Measurements from ENCODE around the gene ADGRV1.

Gene ADGRV1

GRCh38 chr5:90981821-90982220 lies 423.2 kb downstream of the ADGRV1 start:
- TF ChIP-seq TAF1 (IDR thresholded peaks at IDR 0.05; ENCODE audit: low read depth) = no peak
- TF ChIP-seq EP300 (IDR thresholded peaks at IDR 0.05; ENCODE audit: borderline replicate concordance) = no peak
- TF ChIP-seq CEBPB (IDR thresholded peaks at IDR 0.05) = no peak
- no peak for TF ChIP-seq CREB1 (IDR thresholded peaks at IDR 0.05; ENCODE audit: low read depth)
- TF ChIP-seq FOXM1 (IDR thresholded peaks at IDR 0.05; ENCODE audit: borderline replicate concordance, low read depth) = no peak
- TF ChIP-seq, protein P1, sequence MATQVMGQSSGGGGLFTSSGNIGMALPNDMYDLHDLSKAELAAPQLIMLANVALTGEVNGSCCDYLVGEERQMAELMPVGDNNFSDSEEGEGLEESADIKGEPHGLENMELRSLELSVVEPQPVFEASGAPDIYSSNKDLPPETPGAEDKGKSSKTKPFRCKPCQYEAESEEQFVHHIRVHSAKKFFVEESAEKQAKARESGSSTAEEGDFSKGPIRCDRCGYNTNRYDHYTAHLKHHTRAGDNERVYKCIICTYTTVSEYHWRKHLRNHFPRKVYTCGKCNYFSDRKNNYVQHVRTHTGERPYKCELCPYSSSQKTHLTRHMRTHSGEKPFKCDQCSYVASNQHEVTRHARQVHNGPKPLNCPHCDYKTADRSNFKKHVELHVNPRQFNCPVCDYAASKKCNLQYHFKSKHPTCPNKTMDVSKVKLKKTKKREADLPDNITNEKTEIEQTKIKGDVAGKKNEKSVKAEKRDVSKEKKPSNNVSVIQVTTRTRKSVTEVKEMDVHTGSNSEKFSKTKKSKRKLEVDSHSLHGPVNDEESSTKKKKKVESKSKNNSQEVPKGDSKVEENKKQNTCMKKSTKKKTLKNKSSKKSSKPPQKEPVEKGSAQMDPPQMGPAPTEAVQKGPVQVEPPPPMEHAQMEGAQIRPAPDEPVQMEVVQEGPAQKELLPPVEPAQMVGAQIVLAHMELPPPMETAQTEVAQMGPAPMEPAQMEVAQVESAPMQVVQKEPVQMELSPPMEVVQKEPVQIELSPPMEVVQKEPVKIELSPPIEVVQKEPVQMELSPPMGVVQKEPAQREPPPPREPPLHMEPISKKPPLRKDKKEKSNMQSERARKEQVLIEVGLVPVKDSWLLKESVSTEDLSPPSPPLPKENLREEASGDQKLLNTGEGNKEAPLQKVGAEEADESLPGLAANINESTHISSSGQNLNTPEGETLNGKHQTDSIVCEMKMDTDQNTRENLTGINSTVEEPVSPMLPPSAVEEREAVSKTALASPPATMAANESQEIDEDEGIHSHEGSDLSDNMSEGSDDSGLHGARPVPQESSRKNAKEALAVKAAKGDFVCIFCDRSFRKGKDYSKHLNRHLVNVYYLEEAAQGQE (IDR thresholded peaks at IDR 0.05; ENCODE audit: low read depth) = no peak
- TF ChIP-seq YY1 (IDR thresholded peaks at IDR 0.05; ENCODE audit: low read depth) = no peak
- TF ChIP-seq, protein P2, sequence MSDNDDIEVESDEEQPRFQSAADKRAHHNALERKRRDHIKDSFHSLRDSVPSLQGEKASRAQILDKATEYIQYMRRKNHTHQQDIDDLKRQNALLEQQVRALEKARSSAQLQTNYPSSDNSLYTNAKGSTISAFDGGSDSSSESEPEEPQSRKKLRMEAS (IDR thresholded peaks at IDR 0.05) = no peak
- TF ChIP-seq TEAD4 (IDR thresholded peaks at IDR 0.05) = no peak
- no peak for TF ChIP-seq ZBTB7A (IDR thresholded peaks at IDR 0.05; ENCODE audit: low read depth)
- no peak for TF ChIP-seq EGR1 (IDR thresholded peaks at IDR 0.05)
- TF ChIP-seq USF1 (IDR thresholded peaks at IDR 0.05) = no peak
- TF ChIP-seq NFIC (IDR thresholded peaks at IDR 0.05) = no peak

DNA sequence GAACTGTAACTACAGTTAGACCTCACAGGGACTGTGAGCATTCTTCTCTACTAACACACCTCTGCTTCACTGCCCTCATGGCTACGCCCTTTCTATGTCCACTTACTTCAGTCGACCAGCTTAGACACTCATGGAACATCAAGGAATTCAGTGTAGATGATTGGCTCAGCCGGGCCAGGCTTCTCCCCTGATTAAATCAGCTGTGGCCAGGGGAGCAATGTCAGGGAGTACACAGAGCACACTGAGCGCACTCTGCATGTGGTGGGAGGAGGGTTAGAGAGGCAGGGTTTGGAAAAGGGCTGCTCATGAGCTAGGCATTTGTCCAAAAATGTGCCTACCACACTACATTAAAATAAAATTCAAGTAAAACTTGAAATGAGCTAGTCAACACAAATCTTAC lies 424.0 kb downstream of the ADGRV1 start:
- TF ChIP-seq EGR1 (IDR thresholded peaks at IDR 0.05) (no peak), YY1 (IDR thresholded peaks at IDR 0.05; ENCODE audit: low read depth) (no peak), EP300 (IDR thresholded peaks at IDR 0.05; ENCODE audit: borderline replicate concordance) (no peak), TEAD4 (IDR thresholded peaks at IDR 0.05) (no peak), USF1 (IDR thresholded peaks at IDR 0.05) (no peak), TAF1 (IDR thresholded peaks at IDR 0.05; ENCODE audit: low read depth) (no peak), CEBPB (IDR thresholded peaks at IDR 0.05) (no peak), TCF12 (IDR thresholded peaks at IDR 0.05; ENCODE audit: low read depth) (no peak), NFIC (IDR thresholded peaks at IDR 0.05) (no peak), ZBTB7A (IDR thresholded peaks at IDR 0.05; ENCODE audit: low read depth) (no peak), RAD21 (IDR thresholded peaks at IDR 0.05; ENCODE audit: low read depth) (no peak), FOXM1 (IDR thresholded peaks at IDR 0.05; ENCODE audit: borderline replicate concordance, low read depth) (no peak), CREB1 (IDR thresholded peaks at IDR 0.05; ENCODE audit: low read depth) (no peak)
- TF ChIP-seq, protein P1 (IDR thresholded peaks at IDR 0.05; ENCODE audit: low read depth) = no peak
- TF ChIP-seq, protein P2 (IDR thresholded peaks at IDR 0.05) = no peak

- TF ChIP-seq USF1 (IDR thresholded peaks at IDR 0.05) = no peak
- TF ChIP-seq CREB1 (IDR thresholded peaks at IDR 0.05; ENCODE audit: low read depth) = no peak
Measured at GRCh38 chr5:90983148-90983547, 424.6 kb downstream of the ADGRV1 start.

- no peak for TF ChIP-seq TCF12 (IDR thresholded peaks at IDR 0.05; ENCODE audit: low read depth)
- TF ChIP-seq FOXM1 (IDR thresholded peaks at IDR 0.05; ENCODE audit: borderline replicate concordance, low read depth) = no peak
Measured at GRCh38 chr5:90983711-90984124, 425.1 kb downstream of the ADGRV1 start.

DNA sequence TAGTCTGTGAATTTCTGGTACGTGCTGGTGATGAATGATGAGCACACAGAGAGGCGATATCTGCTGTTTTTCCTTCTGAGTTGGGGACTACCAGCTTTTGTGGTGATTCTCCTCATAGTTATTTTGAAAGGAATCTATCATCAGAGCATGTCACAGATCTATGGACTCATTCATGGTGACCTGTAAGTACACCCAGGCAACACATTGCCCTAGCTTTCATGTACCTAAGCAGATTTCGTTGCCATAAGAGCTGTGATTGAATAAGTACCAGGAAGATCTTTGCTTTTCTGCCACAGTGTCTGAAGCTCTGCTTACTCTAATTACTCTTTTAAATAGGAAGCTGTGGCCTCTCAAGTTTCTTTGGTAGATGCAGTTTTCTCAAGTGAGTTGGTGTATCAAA lies 426.7 kb downstream of the ADGRV1 start:
- TF ChIP-seq EGR1 (IDR thresholded peaks at IDR 0.05) (no peak), CREB1 (IDR thresholded peaks at IDR 0.05; ENCODE audit: low read depth) (no peak), NFIC (IDR thresholded peaks at IDR 0.05) (no peak), YY1 (IDR thresholded peaks at IDR 0.05; ENCODE audit: low read depth) (no peak), ZBTB7A (IDR thresholded peaks at IDR 0.05; ENCODE audit: low read depth) (no peak), CEBPB (IDR thresholded peaks at IDR 0.05) (no peak), EP300 (IDR thresholded peaks at IDR 0.05; ENCODE audit: borderline replicate concordance) (no peak), USF1 (IDR thresholded peaks at IDR 0.05) (no peak), TAF1 (IDR thresholded peaks at IDR 0.05; ENCODE audit: low read depth) (no peak), TCF12 (IDR thresholded peaks at IDR 0.05; ENCODE audit: low read depth) (no peak)
- TF ChIP-seq, protein P2 (IDR thresholded peaks at IDR 0.05) = no peak
- TF ChIP-seq, protein P1 (IDR thresholded peaks at IDR 0.05; ENCODE audit: low read depth) = no peak
